Hepatocyte (in vitro differentiated cells): Measurements from ENCODE around the gene CCM2L.

Experiments
- EZH2 ChIP-seq: fragments of 200-600 bp; sonication (generic); IDR thresholded peaks from 2 replicates; pipeline ENCODE4 v1.6.1; 2016; ENCODE audit warnings: antibody characterized with exemption, mild to moderate bottlenecking, borderline replicate concordance
- EZH2phosphoT487 ChIP-seq: fragments of 200-600 bp; sonication (generic); IDR thresholded peaks from one replicate; pipeline ENCODE4 v1.6.1; 2018; ENCODE audit warnings: antibody characterized with exemption, mild to moderate bottlenecking, low read depth, moderate library complexity; ENCODE audit not compliant: unreplicated experiment, severe bottlenecking
- TF ChIP-seq, protein P1 (sequence below): fragments of 200-600 bp; sonication (generic); IDR thresholded peaks from 2 replicates; pipeline ENCODE4 v1.5.1; 2016; ENCODE audit warnings: antibody characterized with exemption, mild to moderate bottlenecking; ENCODE audit not compliant: poor library complexity

DNA sequence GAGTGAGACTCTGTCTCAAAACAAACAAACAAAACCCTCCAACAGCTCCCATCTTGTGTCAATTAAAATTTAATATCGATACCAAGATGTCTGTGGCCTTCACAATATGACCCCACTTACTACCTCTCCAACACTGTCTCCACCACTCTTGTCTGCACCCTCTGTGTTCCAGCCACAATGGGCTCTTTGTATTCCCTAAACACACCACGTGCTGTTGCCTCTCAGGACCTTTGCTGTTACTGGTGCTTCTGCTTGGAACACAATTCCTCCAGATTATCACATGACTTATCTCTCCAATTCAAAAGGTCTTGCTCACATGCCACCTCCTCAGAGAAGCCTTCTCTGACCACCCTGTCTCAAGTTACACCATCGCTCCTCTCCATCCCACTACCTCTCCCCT is 35.8 kb downstream of the CCM2L start:
- no peak for TF ChIP-seq EZH2
- TF ChIP-seq, protein P1, sequence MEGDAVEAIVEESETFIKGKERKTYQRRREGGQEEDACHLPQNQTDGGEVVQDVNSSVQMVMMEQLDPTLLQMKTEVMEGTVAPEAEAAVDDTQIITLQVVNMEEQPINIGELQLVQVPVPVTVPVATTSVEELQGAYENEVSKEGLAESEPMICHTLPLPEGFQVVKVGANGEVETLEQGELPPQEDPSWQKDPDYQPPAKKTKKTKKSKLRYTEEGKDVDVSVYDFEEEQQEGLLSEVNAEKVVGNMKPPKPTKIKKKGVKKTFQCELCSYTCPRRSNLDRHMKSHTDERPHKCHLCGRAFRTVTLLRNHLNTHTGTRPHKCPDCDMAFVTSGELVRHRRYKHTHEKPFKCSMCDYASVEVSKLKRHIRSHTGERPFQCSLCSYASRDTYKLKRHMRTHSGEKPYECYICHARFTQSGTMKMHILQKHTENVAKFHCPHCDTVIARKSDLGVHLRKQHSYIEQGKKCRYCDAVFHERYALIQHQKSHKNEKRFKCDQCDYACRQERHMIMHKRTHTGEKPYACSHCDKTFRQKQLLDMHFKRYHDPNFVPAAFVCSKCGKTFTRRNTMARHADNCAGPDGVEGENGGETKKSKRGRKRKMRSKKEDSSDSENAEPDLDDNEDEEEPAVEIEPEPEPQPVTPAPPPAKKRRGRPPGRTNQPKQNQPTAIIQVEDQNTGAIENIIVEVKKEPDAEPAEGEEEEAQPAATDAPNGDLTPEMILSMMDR, result no peak
- TF ChIP-seq EZH2phosphoT487, result no peak
